ENCODE results near the gene MALRD1.

MALRD1 gene

GRCh38 chr10:19048489-19048888 is at the start of gene MALRD1:
MALRD1 (plus strand) TSS chr10:19048801; CDS start chr10:19048939, 138 bp downstream.
- TF ChIP-seq POLR2A (IDR thresholded peaks at IDR 0.05; ENCODE audit: low read depth, low read length) = no peak
- FAIRE-seq = no peak

GRCh38 chr10:19003341-19003740 is 45.3 kb upstream of the MALRD1 start:
- no peak for FAIRE-seq
- TF ChIP-seq POLR2A (IDR thresholded peaks at IDR 0.05; ENCODE audit: low read depth, low read length) = no peak
- no peak for DNase-seq (ENCODE audit: insufficient read length, low spot score)

More at GRCh38 chr10:19048489-19048888, at the start of gene MALRD1:
- no peak for DNase-seq (ENCODE audit: insufficient read length, low spot score)

- TF ChIP-seq POLR2A (IDR thresholded peaks at IDR 0.05; ENCODE audit: low read depth, low read length) = no peak
- DNase-seq (ENCODE audit: insufficient read length, low spot score) = no peak
- FAIRE-seq = no peak
Observed at GRCh38 chr10:19012111-19012510, 36.5 kb upstream of the MALRD1 start.

GRCh38 chr10:19014034-19014433 is 34.6 kb upstream of the MALRD1 start:
- FAIRE-seq = no peak
- no peak for DNase-seq (ENCODE audit: insufficient read length, low spot score)
- no peak for TF ChIP-seq POLR2A (IDR thresholded peaks at IDR 0.05; ENCODE audit: low read depth, low read length)

- TF ChIP-seq POLR2A (IDR thresholded peaks at IDR 0.05; ENCODE audit: low read depth, low read length) = no peak
- no peak for FAIRE-seq
- DNase-seq (ENCODE audit: insufficient read length, low spot score) = no peak
Observed at GRCh38 chr10:19014498-19014897, 34.1 kb upstream of the MALRD1 start.

DNA sequence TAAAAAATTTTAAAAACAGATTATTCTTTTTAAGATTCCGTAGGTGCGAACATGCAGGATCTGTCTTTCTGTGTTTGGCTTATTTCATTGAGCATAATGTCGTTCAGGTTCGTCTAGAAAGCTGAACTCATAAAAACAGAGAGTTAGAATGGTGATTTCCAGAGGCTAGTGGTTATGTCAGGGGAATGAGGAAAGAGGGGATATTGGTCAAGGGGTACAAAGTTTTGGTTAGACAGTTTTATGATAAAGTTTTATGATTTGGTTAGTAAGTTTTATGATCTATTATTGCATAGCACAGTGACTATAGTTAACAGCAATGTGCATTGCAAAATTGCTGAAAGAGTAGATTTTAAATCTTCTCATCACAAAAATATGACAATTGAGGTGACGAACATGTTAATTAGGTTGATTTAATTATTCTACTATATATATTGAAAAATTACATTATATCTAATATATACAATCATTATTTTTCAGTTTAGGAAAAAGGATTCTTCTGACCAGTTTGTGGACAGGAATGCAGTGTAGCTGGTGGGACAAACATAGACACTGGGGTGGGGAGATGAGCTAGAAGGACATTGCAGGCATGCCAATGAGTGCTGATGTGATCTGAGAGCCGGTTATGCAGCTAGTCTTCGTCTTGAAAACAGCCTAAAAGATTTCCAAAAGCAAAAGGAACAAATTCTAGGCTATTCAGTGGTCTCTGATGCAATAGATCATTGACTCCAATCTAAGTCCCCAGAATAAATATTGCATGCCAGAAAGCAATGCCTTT is 31.3 kb upstream of the MALRD1 start:
- FAIRE-seq = no peak
- no peak for TF ChIP-seq POLR2A (IDR thresholded peaks at IDR 0.05; ENCODE audit: low read depth, low read length)
- DNase-seq (ENCODE audit: insufficient read length, low spot score) = no peak

- DNase-seq (ENCODE audit: insufficient read length, low spot score) = no peak
- TF ChIP-seq POLR2A (IDR thresholded peaks at IDR 0.05; ENCODE audit: low read depth, low read length) = no peak
- no peak for FAIRE-seq
Observed at GRCh38 chr10:19021162-19021561, 27.4 kb upstream of the MALRD1 start.

DNA sequence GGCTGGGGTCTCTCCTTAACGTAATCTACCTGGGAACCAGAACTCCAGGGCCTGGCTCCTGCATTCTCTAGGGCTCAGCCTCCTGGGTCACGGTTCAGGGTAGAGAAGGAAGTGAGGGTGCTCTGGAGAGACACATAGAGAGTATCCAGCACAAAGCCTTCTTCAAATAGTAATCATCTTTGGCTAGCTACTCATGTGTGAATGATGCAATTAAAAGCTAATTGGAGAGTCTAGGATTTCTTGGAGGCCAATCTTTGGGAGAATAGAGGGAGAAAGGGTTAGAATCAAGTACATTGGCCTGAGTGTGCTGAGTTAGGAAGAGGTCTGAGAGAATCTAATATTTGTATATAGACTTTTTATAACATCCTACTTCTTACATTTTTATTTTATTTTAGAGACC is 24.0 kb upstream of the MALRD1 start:
- TF ChIP-seq POLR2A (IDR thresholded peaks at IDR 0.05; ENCODE audit: low read depth, low read length) = no peak
- no peak for DNase-seq (ENCODE audit: insufficient read length, low spot score)
- FAIRE-seq = no peak

DNA sequence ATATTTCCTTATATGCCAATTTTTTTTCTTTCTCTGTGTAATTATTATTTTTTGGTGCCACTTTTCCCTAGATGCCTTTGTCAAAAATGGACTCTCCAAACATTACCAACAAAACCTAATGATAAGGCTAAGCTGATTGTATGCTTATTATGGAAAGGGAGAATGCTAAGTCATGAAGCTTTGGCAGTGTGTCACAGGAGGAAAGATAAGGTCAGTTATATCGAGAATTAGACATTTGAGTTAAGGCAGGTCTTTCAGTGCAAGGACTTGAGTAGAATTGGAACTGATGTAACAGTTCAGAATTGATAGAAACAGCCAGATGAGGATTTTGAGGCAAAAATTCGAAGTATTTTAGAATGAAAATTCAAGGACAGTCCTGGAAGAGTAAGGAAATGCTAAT is 16.8 kb upstream of the MALRD1 start:
- no peak for TF ChIP-seq POLR2A (IDR thresholded peaks at IDR 0.05; ENCODE audit: low read depth, low read length)
- DNase-seq (ENCODE audit: insufficient read length, low spot score) (no peak), FAIRE-seq (no peak)

DNA sequence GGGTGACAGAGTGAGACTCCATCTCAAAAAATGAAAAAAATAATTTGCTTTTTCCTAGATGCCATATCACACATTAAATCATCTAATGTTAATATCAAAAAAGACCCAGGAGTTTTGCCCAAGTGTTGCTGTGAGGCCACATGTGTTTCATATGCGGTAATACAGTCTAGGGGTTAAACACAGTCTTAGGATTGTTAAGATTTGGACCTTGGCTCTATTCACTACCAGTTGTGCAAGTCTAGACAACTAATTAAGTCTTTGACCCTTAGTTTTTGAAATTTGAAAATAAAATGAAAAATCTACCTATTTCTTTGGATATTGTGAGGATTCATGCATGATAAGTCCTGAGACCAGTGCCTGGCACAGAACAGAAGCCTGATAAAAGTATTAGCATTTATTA is 14.9 kb upstream of the MALRD1 start:
- FAIRE-seq = no peak
- no peak for TF ChIP-seq POLR2A (IDR thresholded peaks at IDR 0.05; ENCODE audit: low read depth, low read length)

DNA sequence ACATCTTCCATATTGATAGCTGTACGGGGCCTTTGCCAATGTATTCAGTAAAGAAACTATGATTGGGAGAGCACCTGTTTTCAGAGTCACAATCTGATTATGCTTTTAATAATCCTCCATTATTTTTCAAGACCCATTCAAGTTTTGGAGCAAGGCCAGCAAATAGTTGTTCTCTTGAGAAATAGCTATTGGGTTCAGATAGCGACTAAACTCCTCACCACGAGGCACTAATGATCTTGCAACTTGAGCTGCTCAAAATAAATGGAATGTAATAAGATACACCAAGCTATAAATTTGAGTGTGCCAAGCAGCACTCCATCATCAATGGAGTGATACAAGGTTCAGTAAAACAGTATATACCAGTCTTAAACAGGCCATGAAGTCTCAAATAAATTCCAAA is 7.4 kb upstream of the MALRD1 start:
- FAIRE-seq = no peak
- no peak for DNase-seq (ENCODE audit: insufficient read length, low spot score)
- no peak for TF ChIP-seq POLR2A (IDR thresholded peaks at IDR 0.05; ENCODE audit: low read depth, low read length)

More for the DNA sequence above, 14.9 kb upstream of the MALRD1 start:
- no peak for DNase-seq (ENCODE audit: insufficient read length, low spot score)

GRCh38 chr10:19043431-19043830 is 5.2 kb upstream of the MALRD1 start:
- FAIRE-seq (no peak), DNase-seq (ENCODE audit: insufficient read length, low spot score) (no peak)
- TF ChIP-seq POLR2A (IDR thresholded peaks at IDR 0.05; ENCODE audit: low read depth, low read length) = no peak

GRCh38 chr10:19046679-19047078 is 1.9 kb upstream of the MALRD1 start:
- DNase-seq (ENCODE audit: insufficient read length, low spot score) = no peak
- no peak for FAIRE-seq
- no peak for TF ChIP-seq POLR2A (IDR thresholded peaks at IDR 0.05; ENCODE audit: low read depth, low read length)

DNA sequence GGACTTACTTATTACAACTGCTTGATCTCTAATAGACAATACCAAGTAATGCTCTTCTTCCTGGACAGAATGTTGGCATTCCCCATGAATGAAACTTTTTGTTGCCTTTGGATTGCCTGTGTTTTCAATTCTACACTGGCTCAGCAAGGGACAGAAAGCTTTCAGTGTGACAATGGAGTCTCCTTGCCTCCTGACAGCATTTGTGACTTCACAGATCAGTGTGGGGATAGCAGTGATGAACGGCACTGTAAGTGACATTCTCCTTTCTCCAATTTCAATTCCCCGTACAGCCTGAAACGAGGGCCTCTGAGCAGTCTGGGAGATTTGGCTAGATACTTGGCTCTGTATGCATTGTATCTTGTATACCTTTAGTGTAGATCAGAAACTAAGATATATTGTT is 290 bp downstream of the MALRD1 start:
- no peak for DNase-seq (ENCODE audit: insufficient read length, low spot score)
- no peak for FAIRE-seq
- no peak for TF ChIP-seq POLR2A (IDR thresholded peaks at IDR 0.05; ENCODE audit: low read depth, low read length)

- no peak for DNase-seq (ENCODE audit: insufficient read length, low spot score)
- TF ChIP-seq POLR2A (IDR thresholded peaks at IDR 0.05; ENCODE audit: low read depth, low read length) = no peak
- FAIRE-seq = no peak
Observed at GRCh38 chr10:19049567-19049966, 966 bp downstream of the MALRD1 start.
